Retina (tissue), 1 donor: ENCODE measurements around the gene GP1BB.
A peak's percentile ranks its signal among the peaks of the same experiment; 100 is the strongest.

Experiments
- DNase-seq: peaks from one replicate; pipeline ENCODE4 v3.0.0-alpha.2; 2016

The GP1BB gene

GRCh38 chr22:19756288-19757128 is 33.2 kb downstream of the GP1BB start:
- no peak for DNase-seq

GRCh38 chr22:19757140-19757984 is 34.0 kb downstream of the GP1BB start:
- DNase-seq: no peak

GRCh38 chr22:19757985-19758895 is 34.9 kb downstream of the GP1BB start:
- peak; percentile 53 for DNase-seq

- no peak for DNase-seq
Measured at GRCh38 chr22:19758896-19759426, 35.6 kb downstream of the GP1BB start.

- peak; percentile 63 for DNase-seq
Measured at GRCh38 chr22:19759427-19760057, 36.2 kb downstream of the GP1BB start.

GRCh38 chr22:19760058-19760950 is 37.0 kb downstream of the GP1BB start, which contains the start of gene TBX1:
TBX1 (plus strand) TSS chr22:19760778; CDS start chr22:19760844, 66 bp downstream.
- DNase-seq: no peak

- DNase-seq: peak; percentile 44
Measured at GRCh38 chr22:19760951-19761724, 37.8 kb downstream of the GP1BB start.

GRCh38 chr22:19761725-19762567 is 38.6 kb downstream of the GP1BB start:
- peak; percentile 63 for DNase-seq

- peak; percentile 35 for DNase-seq
Measured at GRCh38 chr22:19762568-19763457, 39.5 kb downstream of the GP1BB start.

- DNase-seq: no peak
Measured at GRCh38 chr22:19763458-19764298, 40.3 kb downstream of the GP1BB start.

- peak; percentile 31 for DNase-seq
Measured at GRCh38 chr22:19764299-19764593, 40.9 kb downstream of the GP1BB start.

GRCh38 chr22:19764636-19765476 is 41.5 kb downstream of the GP1BB start:
- no peak for DNase-seq

- peak; percentile 44 for DNase-seq
Measured at GRCh38 chr22:19765477-19766239, 42.3 kb downstream of the GP1BB start.

GRCh38 chr22:19766240-19766510 is 42.8 kb downstream of the GP1BB start:
- DNase-seq: no peak
